WTC11 (cell line): ENCODE data around the gene RSPH9. TPM values are rescaled to one million over a fixed set of nuclear protein-coding genes. Genes with fewer than 3 reads are reported as not detected.
A peak's percentile ranks its signal among the peaks of the same experiment; 100 is the strongest.

ENCODE experiments used
- ATAC-seq: fragments of 200-7000 bp; cut with Tn5 transposase; 2 replicates; pipeline ENCODE4 v1.10.0; 2021; ENCODE audit warnings: mild to moderate bottlenecking, moderate library complexity
- CTCF ChIA-PET: fragments of 300-600 bp; sonication (Branson Sonifier 250); formaldehyde crosslinking; loops from one replicate; lab custom pipeline; 2021; ENCODE audit warnings: antibody characterized with exemption; lab: Charles Lee
- POLR2A ChIA-PET: fragments of 350-600 bp; sonication (Branson Sonifier 250); formaldehyde crosslinking; loops from one replicate; lab custom pipeline; 2021; ENCODE audit warnings: antibody characterized with exemption; lab: Charles Lee
- DNase-seq: peaks from one replicate; pipeline ENCODE4 v3.0.0; 2021; ENCODE audit warnings: low spot score
- H3K27ac Mint-ChIP-seq: 2 replicates; pipeline ENCODE4 v1.8.0; 2021; ENCODE audit warnings: mixed read lengths
- H3K27me3 Mint-ChIP-seq: 2 replicates; pipeline ENCODE4 v1.8.0; 2021; ENCODE audit warnings: low read depth, mild to moderate bottlenecking, moderate library complexity, mixed read lengths
- H3K36me3 Mint-ChIP-seq: 2 replicates; pipeline ENCODE4 v1.8.0; 2021; ENCODE audit warnings: mixed read lengths
- H3K4me1 Mint-ChIP-seq: 2 replicates; pipeline ENCODE4 v1.8.0; 2022; ENCODE audit warnings: mixed read lengths
- H3K4me3 Mint-ChIP-seq: 2 replicates; pipeline ENCODE4 v1.8.0; 2021; ENCODE audit warnings: mild to moderate bottlenecking, moderate library complexity, mixed read lengths
- H3K9me3 Mint-ChIP-seq: 2 replicates; pipeline ENCODE4 v1.8.0; 2021; ENCODE audit warnings: mixed read lengths
- AR ChIP-seq: fragments of 250-450 bp; sonication (Bioruptor Pico); IDR thresholded peaks from 2 replicates; pipeline ENCODE4 v1.9.0; 2021; ENCODE audit warnings: mild to moderate bottlenecking
- ATF2 ChIP-seq: sonication (generic); formaldehyde crosslinking; IDR thresholded peaks from 2 replicates; pipeline ENCODE4 v1.8.1; 2022; ENCODE audit warnings: low read depth, missing genetic modification reagents, borderline replicate concordance
- CDX4 ChIP-seq: fragments of 250-450 bp; sonication (Bioruptor Pico); IDR thresholded peaks from 2 replicates; pipeline ENCODE4 v1.9.0; 2021; ENCODE audit warnings: moderate library complexity, mild to moderate bottlenecking, inconsistent platforms, borderline replicate concordance
- CREM ChIP-seq: sonication (generic); formaldehyde crosslinking; IDR thresholded peaks from 2 replicates; pipeline ENCODE4 v1.8.1; 2022; ENCODE audit warnings: mild to moderate bottlenecking, missing genetic modification reagents, moderate library complexity
- EMX1 ChIP-seq: fragments of 250-450 bp; sonication (Bioruptor Pico); IDR thresholded peaks from 2 replicates; pipeline ENCODE4 v1.8.0; 2021; ENCODE audit warnings: mild to moderate bottlenecking
- FOXK1 ChIP-seq: sonication (generic); formaldehyde crosslinking; IDR thresholded peaks from 2 replicates; pipeline ENCODE4 v1.8.0; 2022; ENCODE audit warnings: mild to moderate bottlenecking, moderate library complexity, missing genetic modification reagents
- FOXP1 ChIP-seq: sonication (generic); formaldehyde crosslinking; IDR thresholded peaks from 2 replicates; pipeline ENCODE4 v1.8.0; 2022; ENCODE audit warnings: missing genetic modification reagents, mild to moderate bottlenecking, moderate library complexity, borderline replicate concordance
- GABPB1 ChIP-seq: sonication (generic); formaldehyde crosslinking; IDR thresholded peaks from 2 replicates; pipeline ENCODE4 v1.8.1; 2023; ENCODE audit warnings: mild to moderate bottlenecking, missing genetic modification reagents
- GTF2I ChIP-seq: fragments of 250-450 bp; sonication (Bioruptor Pico); conservative IDR thresholded peaks from 2 replicates; pipeline ENCODE4 v1.4.0; 2021; ENCODE audit warnings: mild to moderate bottlenecking
- IRF1 ChIP-seq: sonication (generic); formaldehyde crosslinking; IDR thresholded peaks from 2 replicates; pipeline ENCODE4 v1.8.0; 2023; ENCODE audit warnings: missing genetic modification reagents
- KAT7 ChIP-seq: sonication (generic); formaldehyde crosslinking; IDR thresholded peaks from 2 replicates; pipeline ENCODE4 v1.8.1; 2023; ENCODE audit warnings: missing genetic modification reagents, mild to moderate bottlenecking, borderline replicate concordance
- MAX ChIP-seq: sonication (generic); formaldehyde crosslinking; IDR thresholded peaks from 2 replicates; pipeline ENCODE4 v1.8.0; 2022; ENCODE audit warnings: mild to moderate bottlenecking, missing genetic modification reagents
- MYBL2 ChIP-seq: sonication (generic); formaldehyde crosslinking; IDR thresholded peaks from 2 replicates; pipeline ENCODE4 v1.8.1; 2023; ENCODE audit warnings: mild to moderate bottlenecking, moderate library complexity, missing genetic modification reagents
- NFYB ChIP-seq: sonication (generic); formaldehyde crosslinking; conservative IDR thresholded peaks from 2 replicates; pipeline ENCODE4 v1.8.0; 2022; ENCODE audit warnings: low read depth, missing genetic modification reagents
- PRRX2 ChIP-seq: fragments of 250-450 bp; sonication (Bioruptor Pico); IDR thresholded peaks from 2 replicates; pipeline ENCODE4 v1.8.0; 2021; ENCODE audit warnings: mild to moderate bottlenecking
- SMAD3 ChIP-seq: sonication (generic); formaldehyde crosslinking; IDR thresholded peaks from 2 replicates; pipeline ENCODE4 v1.8.0; 2022; ENCODE audit warnings: missing genetic modification reagents, mild to moderate bottlenecking, borderline replicate concordance
- SP1 ChIP-seq: sonication (generic); formaldehyde crosslinking; conservative IDR thresholded peaks from 2 replicates; pipeline ENCODE4 v1.8.1; 2022; ENCODE audit warnings: missing genetic modification reagents
- TEAD1 ChIP-seq: sonication (generic); formaldehyde crosslinking; IDR thresholded peaks from 2 replicates; pipeline ENCODE4 v1.8.0; 2022; ENCODE audit warnings: mild to moderate bottlenecking, missing genetic modification reagents
- TEAD4 ChIP-seq: sonication (generic); formaldehyde crosslinking; IDR thresholded peaks from 2 replicates; pipeline ENCODE4 v1.8.0; 2022; ENCODE audit warnings: mild to moderate bottlenecking, missing genetic modification reagents
- TP53 ChIP-seq: sonication (generic); formaldehyde crosslinking; IDR thresholded peaks from 2 replicates; pipeline ENCODE4 v1.8.1; 2023; ENCODE audit warnings: mild to moderate bottlenecking, missing genetic modification reagents
- ZNF232 ChIP-seq: sonication (generic); formaldehyde crosslinking; IDR thresholded peaks from 2 replicates; pipeline ENCODE4 v1.8.0; 2022; ENCODE audit warnings: mild to moderate bottlenecking, missing genetic modification reagents
- ZNF423 ChIP-seq: fragments of 250-450 bp; sonication (Bioruptor Pico); IDR thresholded peaks from 2 replicates; pipeline ENCODE4 v2.1.2; 2022; ENCODE audit warnings: mild to moderate bottlenecking, moderate library complexity
- ZNF671 ChIP-seq: fragments of 250-450 bp; sonication (Bioruptor Pico); IDR thresholded peaks from 2 replicates; pipeline ENCODE4 v1.8.0; 2021; ENCODE audit warnings: mild to moderate bottlenecking
- ZSCAN18 ChIP-seq: fragments of 250-450 bp; sonication (Bioruptor Pico); IDR thresholded peaks from 2 replicates; pipeline ENCODE4 v2.1.2; 2022; ENCODE audit warnings: mild to moderate bottlenecking, moderate library complexity
- total RNA-seq: library from RNA; stranded (reverse); gene quantifications from 3 replicates; pipeline ENCODE4 v1.2.3, GENCODE V29; 2021

Gene RSPH9
- total RNA-seq, 1 experiment from 2014 or later, result 0.35 TPM

GRCh38 chr6:43629104-43629504 lies 15.7 kb upstream of the RSPH9 start, which contains the start of gene GTPBP2:
TSS of gene GTPBP2 (minus strand) at chr6:43629264. CDS start at chr6:43629162, 102 bp downstream.
- Mint-ChIP-seq H3K9me3 (no peaks in the 10 kb centered on the region), H3K4me3 (peak within 1 kb of the TSS; percentile 98), H3K36me3 (peaks cover 26% of the 10 kb centered on the region), H3K4me1 (peaks cover 17% of the 10 kb centered on the region), H3K27ac (peak within 1 kb of the TSS; percentile 100), H3K27me3 (no peaks in the 10 kb centered on the region)
- ChIA-PET CTCF (interaction anchor here (0.8 to 2.3 kb wide), 14 partner anchors 16 to 628 kb away, joined by 3 to 16 read pairs (median 4); partner anchors contain the start of genes RSPH9, SLC35B2 and VEGFA), POLR2A (interaction anchor here (0.6 to 2.5 kb wide), 11 partner anchors 16 to 618 kb away, joined by 3 to 32 read pairs (median 3); partner anchors contain the start of genes HSP90AB1, RSPH9 and VEGFA)
- ATAC-seq (peak; percentile 85), DNase-seq (peak; percentile 99)
- TF ChIP-seq SMAD3 (CRISPR knock-in tag) (no peak), CREM (CRISPR knock-in tag) (0 out of 2 replicates have a peak, but pooled peaks have one; percentile 31), FOXK1 (CRISPR knock-in tag) (0 out of 2 replicates have a peak, but pooled peaks have one; percentile 48), SP1 (CRISPR knock-in tag) (peak; percentile 94), GABPB1 (CRISPR knock-in tag) (peak; percentile 33)

GRCh38 chr6:43629505-43630300 lies 15.1 kb upstream of the RSPH9 start:
- Mint-ChIP-seq H3K27ac (peak overlapping the region; percentile 100), H3K4me3 (peak overlapping the region; percentile 98), H3K27me3 (no peaks in the 10 kb centered on the region), H3K4me1 (peaks cover 17% of the 10 kb centered on the region), H3K36me3 (peaks cover 22% of the 10 kb centered on the region), H3K9me3 (no peaks in the 10 kb centered on the region)
- ChIA-PET POLR2A (interaction anchor here (0.6 to 2.5 kb wide), 12 partner anchors 15 to 617 kb away, joined by 3 to 32 read pairs (median 3); partner anchors contain the start of genes HSP90AB1, RSPH9 and VEGFA), CTCF (interaction anchor here (0.8 to 2.3 kb wide), 14 partner anchors 15 to 627 kb away, joined by 3 to 16 read pairs (median 4); partner anchors contain the start of genes RSPH9, SLC35B2 and VEGFA)
- ATAC-seq (peak; percentile 81), DNase-seq (peak; percentile 94)
- no peak for TF ChIP-seq KAT7 (CRISPR knock-in tag)
- no peak for TF ChIP-seq ZSCAN18 (CRISPR knock-in tag)
- TF ChIP-seq PRRX2 (CRISPR knock-in tag), result peak; percentile 66; the same call in 1 of the 2 replicates
- TF ChIP-seq CREM (CRISPR knock-in tag), result 0 out of 2 replicates have a peak, but pooled peaks have one; percentile 6
- peak; percentile 82 for TF ChIP-seq MAX (CRISPR knock-in tag)
- no peak for TF ChIP-seq TP53
- no peak for TF ChIP-seq ATF2 (CRISPR knock-in tag)
- TF ChIP-seq IRF1 (CRISPR knock-in tag), result no peak
- TF ChIP-seq GTF2I (CRISPR knock-in tag), result 0 out of 2 replicates have a peak, but pooled peaks have one; percentile 38
- TF ChIP-seq TEAD4, result no peak
- TF ChIP-seq FOXP1 (CRISPR knock-in tag), result no peak
- TF ChIP-seq TEAD1 (CRISPR knock-in tag), result 0 out of 2 replicates have a peak, but pooled peaks have one; percentile 39
- TF ChIP-seq EMX1 (CRISPR knock-in tag), result no peak
- TF ChIP-seq ZNF671 (CRISPR knock-in tag), result no peak
- TF ChIP-seq AR (CRISPR knock-in tag), result peak; percentile 36; the same call in 1 of the 2 replicates
- no peak for TF ChIP-seq ZNF423 (CRISPR knock-in tag)
- TF ChIP-seq NFYB (CRISPR knock-in tag), result peak; percentile 46
- no peak for TF ChIP-seq ZNF232
- peak; percentile 64 for TF ChIP-seq GABPB1 (CRISPR knock-in tag)
- TF ChIP-seq MYBL2 (CRISPR knock-in tag), result peak; percentile 81
- no peak for TF ChIP-seq CDX4 (CRISPR knock-in tag)
